Measurements from ENCODE around the gene NUMA1. TPM values are rescaled to one million over a fixed set of nuclear protein-coding genes. Genes with fewer than 3 reads are reported as not detected.

NUMA1 gene
- polyA plus RNA-seq, 3 donors: 4.1 to 91.2 (median 12.4) TPM

DNA sequence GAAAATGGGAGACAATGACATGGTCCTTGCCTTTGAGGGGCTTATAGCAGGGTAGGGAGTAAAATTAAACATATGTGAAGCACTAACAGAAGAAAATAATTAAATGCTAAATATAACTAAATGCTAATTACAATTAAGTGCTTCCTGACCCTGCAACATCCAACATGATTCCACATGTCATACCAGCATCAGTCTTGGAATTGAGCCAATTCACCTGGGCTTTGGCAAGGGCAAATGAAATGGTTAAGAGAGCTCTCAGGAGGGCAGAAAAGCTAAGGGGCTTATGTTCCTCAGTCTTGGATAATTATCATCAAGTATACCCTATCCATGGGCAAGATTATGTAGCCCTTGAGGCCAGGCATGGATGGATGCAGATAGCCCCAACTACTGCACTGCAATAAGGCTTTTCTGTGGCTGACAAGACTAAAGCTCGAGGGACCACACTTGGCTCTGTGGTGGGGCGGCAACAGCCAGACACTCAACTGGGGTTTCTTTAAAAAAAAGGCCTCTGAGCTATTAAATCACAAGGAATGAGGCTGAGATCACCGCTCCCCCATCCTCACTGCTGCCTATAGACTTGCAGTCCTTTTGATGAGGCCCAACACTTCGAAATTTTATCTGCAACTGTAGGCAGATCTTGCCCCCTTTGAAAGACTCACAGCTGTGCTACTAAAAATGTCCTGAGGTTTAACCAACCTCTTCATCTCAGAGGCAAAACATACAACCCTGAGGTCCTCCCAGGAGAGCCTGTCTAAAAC is 42.6 kb downstream of the NUMA1 start:
- H3K9me3 Mint-ChIP-seq: no peaks in the 10 kb centered on the region
- peaks cover 11% of the 10 kb centered on the region for H3K4me1 Mint-ChIP-seq
- no peak overlapping the region for H3K4me3 ChIP-seq (replicated peaks in 1 of 3; ENCODE audit: low read depth in 2 of 3, low read length in 3 of 3)
- H3K79me2 ChIP-seq (ENCODE audit: insufficient read depth, low read length): peaks cover 94% of the 10 kb centered on the region
- no peak overlapping the region for H3K4me2 ChIP-seq (replicated peaks; ENCODE audit: extremely low read depth, low read length, poor library complexity, severe bottlenecking)
- H3K36me3 Mint-ChIP-seq: peaks cover 33 to 50% of the 10 kb centered on the region in 2 donors
- H3K27me3 Mint-ChIP-seq (ENCODE audit: low read depth in 3 of 3): no peaks in the 10 kb centered on the region
- peak overlapping the region in 1 of 2 donors; percentile 95 for H3K27ac ChIP-seq (ENCODE audit: low read depth in 1 of 2, low read length in 2 of 2)
- intact Hi-C loops (cut with micrococcal nuclease): no loop called here
- 78% methylated on average over 4 of the region's 4 CpGs for WGBS (ENCODE audit: insufficient coverage)
- no peaks in the 10 kb centered on the region for H3K9me3 ChIP-seq (replicated peaks in 1 of 2; ENCODE audit: control insufficient read depth in 1 of 2, insufficient read depth in 1 of 2, low read length in 2 of 2)
- TF ChIP-seq, protein P1, sequence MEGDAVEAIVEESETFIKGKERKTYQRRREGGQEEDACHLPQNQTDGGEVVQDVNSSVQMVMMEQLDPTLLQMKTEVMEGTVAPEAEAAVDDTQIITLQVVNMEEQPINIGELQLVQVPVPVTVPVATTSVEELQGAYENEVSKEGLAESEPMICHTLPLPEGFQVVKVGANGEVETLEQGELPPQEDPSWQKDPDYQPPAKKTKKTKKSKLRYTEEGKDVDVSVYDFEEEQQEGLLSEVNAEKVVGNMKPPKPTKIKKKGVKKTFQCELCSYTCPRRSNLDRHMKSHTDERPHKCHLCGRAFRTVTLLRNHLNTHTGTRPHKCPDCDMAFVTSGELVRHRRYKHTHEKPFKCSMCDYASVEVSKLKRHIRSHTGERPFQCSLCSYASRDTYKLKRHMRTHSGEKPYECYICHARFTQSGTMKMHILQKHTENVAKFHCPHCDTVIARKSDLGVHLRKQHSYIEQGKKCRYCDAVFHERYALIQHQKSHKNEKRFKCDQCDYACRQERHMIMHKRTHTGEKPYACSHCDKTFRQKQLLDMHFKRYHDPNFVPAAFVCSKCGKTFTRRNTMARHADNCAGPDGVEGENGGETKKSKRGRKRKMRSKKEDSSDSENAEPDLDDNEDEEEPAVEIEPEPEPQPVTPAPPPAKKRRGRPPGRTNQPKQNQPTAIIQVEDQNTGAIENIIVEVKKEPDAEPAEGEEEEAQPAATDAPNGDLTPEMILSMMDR (IDR thresholded peaks at IDR 0.05): no peak
- H3K4me3 Mint-ChIP-seq: no peak overlapping the region
- no peaks in the 10 kb centered on the region for H3K27me3 ChIP-seq (ENCODE audit: control insufficient read depth in 2 of 2, insufficient read depth in 2 of 2, low read length in 2 of 2)
- H3K27ac Mint-ChIP-seq: peak overlapping the region in 2 of 7 donors; percentile 26 to 85
- peaks cover 22 to 49% of the 10 kb centered on the region in 2 donors for H3K36me3 ChIP-seq (replicated peaks in 1 of 2; ENCODE audit: control insufficient read depth in 1 of 2, insufficient read depth in 2 of 2, low read length in 2 of 2)
- H2AFZ ChIP-seq (ENCODE audit: insufficient read depth, low read depth, low read length, poor library complexity, severe bottlenecking): no peak overlapping the region
- H3K9ac ChIP-seq (ENCODE audit: insufficient read depth, low read length, poor library complexity, severe bottlenecking): no peak overlapping the region
- peaks cover 31 to 46% of the 10 kb centered on the region in 2 donors for H3K4me1 ChIP-seq (ENCODE audit: control insufficient read depth in 1 of 2, insufficient read depth in 2 of 2, low read length in 2 of 2)
- no peak for DNase-seq
- peaks cover 31% of the 10 kb centered on the region for H4K20me1 ChIP-seq (ENCODE audit: insufficient read depth, low read length)

- DNase-seq: no peak
- H3K27me3 Mint-ChIP-seq (ENCODE audit: low read depth in 3 of 3): no peaks in the 10 kb centered on the region
- H3K9me3 Mint-ChIP-seq: no peaks in the 10 kb centered on the region
- H3K36me3 Mint-ChIP-seq: peaks cover 32 to 49% of the 10 kb centered on the region in 2 donors
- H3K4me1 Mint-ChIP-seq: peaks cover 13% of the 10 kb centered on the region
- Histone ChIP-seq H3K4me1 (ENCODE audit: control insufficient read depth in 1 of 2, insufficient read depth in 2 of 2, low read length in 2 of 2) (peaks cover 23 to 35% of the 10 kb centered on the region in 2 donors), H3K4me2 (replicated peaks; ENCODE audit: extremely low read depth, low read length, poor library complexity, severe bottlenecking) (no peak overlapping the region), H3K27me3 (ENCODE audit: control insufficient read depth in 2 of 2, insufficient read depth in 2 of 2, low read length in 2 of 2) (no peaks in the 10 kb centered on the region), H4K20me1 (ENCODE audit: insufficient read depth, low read length) (peaks cover 31% of the 10 kb centered on the region), H2AFZ (ENCODE audit: insufficient read depth, low read depth, low read length, poor library complexity, severe bottlenecking) (no peak overlapping the region), H3K79me2 (ENCODE audit: insufficient read depth, low read length) (peaks cover 91% of the 10 kb centered on the region), H3K4me3 (replicated peaks in 1 of 3; ENCODE audit: low read depth in 2 of 3, low read length in 3 of 3) (no peak overlapping the region), H3K27ac (ENCODE audit: low read depth in 1 of 2, low read length in 2 of 2) (peak overlapping the region in 1 of 2 donors; percentile 39), H3K9ac (ENCODE audit: insufficient read depth, low read length, poor library complexity, severe bottlenecking) (no peak overlapping the region), H3K9me3 (replicated peaks in 1 of 2; ENCODE audit: control insufficient read depth in 1 of 2, insufficient read depth in 1 of 2, low read length in 2 of 2) (no peaks in the 10 kb centered on the region), H3K36me3 (replicated peaks in 1 of 2; ENCODE audit: control insufficient read depth in 1 of 2, insufficient read depth in 2 of 2, low read length in 2 of 2) (peaks cover 23 to 49% of the 10 kb centered on the region in 2 donors)
- TF ChIP-seq, protein P1 (IDR thresholded peaks at IDR 0.05): no peak
- H3K27ac Mint-ChIP-seq: peak overlapping the region in 3 of 7 donors; percentile 21 to 77 (median 45)
- intact Hi-C loops (cut with micrococcal nuclease): no loop called here
- H3K4me3 Mint-ChIP-seq: no peak overlapping the region
- WGBS (ENCODE audit: insufficient coverage): 100% methylated on average over 2 of the region's 3 CpGs
Observed at GRCh38 chr11:72036687-72037086, 43.7 kb downstream of the NUMA1 start.
